Activated naive CD4-positive, alpha-beta T cell treated with anti-CD3 and anti-CD28 coated beads, Interleukin-2, amount 50 U/mL, for 72 hours (primary cell): ENCODE data around the gene ZCCHC10. TPM values are rescaled to one million over a fixed set of nuclear protein-coding genes. Genes with fewer than 3 reads are reported as not detected.
"Not testable (repeated sequence)": the region's sequence is repeated elsewhere in the genome, so short reads cannot be mapped to it uniquely, and the experiment has no call there.

Source experiments
- ATAC-seq, 2 donors: fragments of 150-1000 bp; cut with Tn5 transposase; 2 replicates each; pipeline ENCODE4 v1.10.0; 2021; ENCODE audit warnings: mild to moderate bottlenecking in 2 of 2, moderate library complexity in 2 of 2
- DNase-seq, 2 donors: peaks; one replicate each; pipeline ENCODE4 v3.0.0; 2021 to 2022; ENCODE audit warnings: low spot score in 2 of 2
- H3K27ac Mint-ChIP-seq, 2 donors: one replicate each; pipeline ENCODE4 v1.8.0; 2022; ENCODE audit warnings: mild to moderate bottlenecking in 2 of 2, mixed read lengths in 2 of 2
- H3K36me3 Mint-ChIP-seq, 2 donors: one replicate each; pipeline ENCODE4 v1.8.0; 2022; ENCODE audit warnings: mixed read lengths in 2 of 2
- H3K9me3 Mint-ChIP-seq, 2 donors: one replicate each; pipeline ENCODE4 v1.8.0; 2022; ENCODE audit warnings: mixed read lengths in 2 of 2
- total RNA-seq, 2 donors: library from RNA; stranded (reverse); gene quantifications; one replicate each; pipeline ENCODE4 v1.2.3, GENCODE V29; 2022

The ZCCHC10 gene
- total RNA-seq, 2 donors from 2014 or later, result 24.9 to 34.8 TPM

DNA sequence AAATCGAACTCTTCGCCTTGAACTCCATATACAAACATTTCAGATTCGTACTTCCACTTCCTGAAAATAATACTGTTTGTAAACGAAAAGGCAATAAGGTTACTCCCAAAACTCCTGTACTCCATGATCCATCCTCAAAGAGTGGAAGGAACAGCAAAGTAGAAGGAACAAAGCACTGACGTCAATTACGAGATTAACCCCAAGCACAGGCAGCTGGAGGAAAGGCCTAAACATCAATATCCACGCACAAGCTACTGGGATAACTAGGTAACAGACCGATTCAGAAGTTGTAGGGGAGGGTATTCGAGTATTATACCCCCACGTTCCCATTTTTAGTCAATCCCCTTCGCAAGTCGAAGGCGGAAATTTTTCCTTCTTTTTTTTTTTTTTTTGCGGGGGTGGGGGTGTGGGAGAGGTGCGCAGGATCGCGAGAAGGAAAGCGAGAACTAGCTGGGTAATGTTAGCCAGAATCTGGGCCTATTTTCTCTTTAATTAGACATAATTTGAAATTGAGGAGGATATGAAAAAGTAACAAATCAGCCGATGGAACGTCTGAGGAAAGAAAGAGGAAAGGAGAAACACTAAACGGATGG lies 63.8 kb downstream of the ZCCHC10 start:
- no peaks in the 10 kb centered on the region for H3K9me3 Mint-ChIP-seq
- no peak for ATAC-seq
- peak overlapping the region; percentile 98 to 100 for H3K27ac Mint-ChIP-seq
- H3K36me3 Mint-ChIP-seq, result peaks cover 10 to 12% of the 10 kb centered on the region in 2 donors
- DNase-seq, result peak in 1 of 2 donors; percentile 10

DNA sequence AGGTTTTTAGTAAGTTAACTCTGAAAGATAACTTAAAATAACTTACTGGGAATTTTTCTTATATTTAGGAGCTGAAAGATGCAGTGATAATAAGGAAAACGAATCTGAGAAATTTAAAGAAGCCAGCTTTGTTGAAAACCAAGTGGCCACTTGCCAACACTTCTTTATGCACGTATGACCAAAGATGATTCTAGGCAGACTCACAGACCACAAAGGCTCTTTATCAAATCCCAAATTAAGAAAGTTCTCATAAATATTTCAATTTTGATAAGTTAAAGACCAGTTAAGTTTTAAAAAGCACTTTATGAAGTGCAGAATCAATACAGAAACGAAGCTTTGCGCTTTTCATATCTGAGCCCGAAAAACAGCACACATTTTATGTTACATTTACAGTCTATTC lies 64.5 kb downstream of the ZCCHC10 start:
- ATAC-seq (no peak), DNase-seq (no peak)
- peaks cover 10 to 12% of the 10 kb centered on the region in 2 donors for H3K36me3 Mint-ChIP-seq
- peak overlapping the region; percentile 98 to 100 for H3K27ac Mint-ChIP-seq
- no peaks in the 10 kb centered on the region for H3K9me3 Mint-ChIP-seq

- DNase-seq, ATAC-seq, H3K9me3 Mint-ChIP-seq: not testable (repeated sequence)
- peaks cover 10 to 12% of the 10 kb centered on the region in 2 donors for H3K36me3 Mint-ChIP-seq
- H3K27ac Mint-ChIP-seq, result peak overlapping the region; percentile 65 to 98
Measured at GRCh38 chr5:132961123-132961815, 65.1 kb downstream of the ZCCHC10 start.

- H3K9me3 Mint-ChIP-seq, ATAC-seq, DNase-seq: not testable (repeated sequence)
- Mint-ChIP-seq H3K36me3 (peaks cover 0 to 17% of the 10 kb centered on the region in 2 donors), H3K27ac (peak overlapping the region in 1 of 2 donors; percentile 81)
Measured at GRCh38 chr5:132956166-132956799, 70.1 kb downstream of the ZCCHC10 start.

- no peaks in the 10 kb centered on the region for H3K9me3 Mint-ChIP-seq
- H3K27ac Mint-ChIP-seq, result peak overlapping the region in 1 of 2 donors; percentile 18
- DNase-seq, result no peak
- ATAC-seq, result no peak
- H3K36me3 Mint-ChIP-seq, result peaks cover 0 to 26% of the 10 kb centered on the region in 2 donors
Measured at GRCh38 chr5:132953710-132954109, 72.6 kb downstream of the ZCCHC10 start.

GRCh38 chr5:132952829-132953228 lies 73.5 kb downstream of the ZCCHC10 start:
- Mint-ChIP-seq H3K9me3 (no peaks in the 10 kb centered on the region), H3K36me3 (peaks cover 0 to 26% of the 10 kb centered on the region in 2 donors), H3K27ac (no peak overlapping the region)
- ATAC-seq (no peak), DNase-seq (no peak)

DNA sequence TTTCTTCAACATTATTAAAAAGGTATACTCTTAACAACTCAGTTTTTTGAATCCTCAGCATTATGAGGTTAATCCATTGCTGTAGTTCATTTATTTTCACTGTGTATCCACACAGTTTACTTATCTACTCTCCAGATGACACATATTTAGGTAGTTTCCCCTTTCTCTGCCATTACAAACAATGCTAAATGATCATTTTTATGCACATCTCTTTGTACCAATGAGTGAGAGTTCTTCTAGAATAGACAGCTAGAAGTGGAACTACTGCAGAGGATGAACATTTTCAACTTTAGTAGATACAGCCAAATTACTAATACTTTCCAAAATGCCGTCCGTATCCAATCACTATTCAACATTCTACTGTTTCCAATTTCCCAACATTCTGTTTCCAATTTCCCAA lies 74.5 kb downstream of the ZCCHC10 start:
- Mint-ChIP-seq H3K27ac (no peak overlapping the region), H3K36me3 (peaks cover 0 to 26% of the 10 kb centered on the region in 2 donors), H3K9me3 (no peaks in the 10 kb centered on the region)
- peak in 1 of 2 donors; percentile 41 for ATAC-seq
- DNase-seq, result no peak

GRCh38 chr5:132949136-132949535 lies 77.2 kb downstream of the ZCCHC10 start:
- DNase-seq (no peak), ATAC-seq (no peak)
- Mint-ChIP-seq H3K27ac (no peak overlapping the region), H3K9me3 (no peaks in the 10 kb centered on the region), H3K36me3 (peaks cover 0 to 26% of the 10 kb centered on the region in 2 donors)

DNA sequence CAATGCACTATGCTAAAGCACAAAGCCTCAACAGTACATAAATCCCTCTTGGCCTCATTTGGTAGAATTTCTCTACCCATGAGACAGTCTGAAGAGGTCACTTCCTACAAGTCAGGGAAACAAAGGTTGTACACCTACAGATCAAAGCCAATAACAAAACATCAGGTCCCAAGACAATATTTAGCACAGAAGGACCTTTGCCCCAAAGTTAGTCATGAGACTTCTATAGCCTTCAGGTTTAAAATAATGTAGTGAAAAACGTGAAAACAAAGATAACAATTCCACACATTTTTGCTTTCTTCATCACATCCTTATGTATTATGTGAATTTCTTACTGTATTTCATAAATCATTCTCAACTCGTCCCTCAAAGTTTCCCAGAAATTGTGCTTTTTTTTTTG lies 78.7 kb downstream of the ZCCHC10 start:
- Mint-ChIP-seq H3K27ac (no peak overlapping the region), H3K36me3 (peaks cover 0 to 20% of the 10 kb centered on the region in 2 donors), H3K9me3 (no peaks in the 10 kb centered on the region)
- ATAC-seq (no peak), DNase-seq (no peak)

Other genes with a start within 250 kb of the ZCCHC10 start
- 10 to 100 TPM in 1 of 2 donors, 1 to 10 TPM in 1; 9.4 to 15.5 TPM for gene SEPTIN8, start 249.3 kb downstream of the ZCCHC10 start, total RNA-seq
- not detected for gene SOWAHA, start 213.2 kb downstream of the ZCCHC10 start, total RNA-seq
- 1 to 10 TPM; 1.3 to 2.3 TPM for gene SHROOM1, start 195.9 kb downstream of the ZCCHC10 start, total RNA-seq
- gene GDF9, start 160.1 kb downstream of the ZCCHC10 start, total RNA-seq, result 1 to 10 TPM; 1.1 to 1.3 TPM
- 100 to 1,000 TPM; 396 to 399 TPM for gene UQCRQ, start 159.9 kb downstream of the ZCCHC10 start, total RNA-seq
- 1 to 10 TPM; 1.5 to 3.8 TPM for gene LEAP2, start 152.9 kb downstream of the ZCCHC10 start, total RNA-seq
- gene AFF4, start 62.9 kb downstream of the ZCCHC10 start, total RNA-seq, result 10 to 100 TPM; 31.6 to 52.8 TPM
- gene HSPA4, start 25.5 kb upstream of the ZCCHC10 start, total RNA-seq, result 100 to 1,000 TPM; 168 to 198 TPM